ENCODE data around the gene NTM. TPM values are rescaled to one million over a fixed set of nuclear protein-coding genes. Genes with fewer than 3 reads are reported as not detected.

Gene NTM
- total and polyA plus RNA-seq, 2 experiments from 2014 or later: 2.2 to 4.9 TPM

DNA sequence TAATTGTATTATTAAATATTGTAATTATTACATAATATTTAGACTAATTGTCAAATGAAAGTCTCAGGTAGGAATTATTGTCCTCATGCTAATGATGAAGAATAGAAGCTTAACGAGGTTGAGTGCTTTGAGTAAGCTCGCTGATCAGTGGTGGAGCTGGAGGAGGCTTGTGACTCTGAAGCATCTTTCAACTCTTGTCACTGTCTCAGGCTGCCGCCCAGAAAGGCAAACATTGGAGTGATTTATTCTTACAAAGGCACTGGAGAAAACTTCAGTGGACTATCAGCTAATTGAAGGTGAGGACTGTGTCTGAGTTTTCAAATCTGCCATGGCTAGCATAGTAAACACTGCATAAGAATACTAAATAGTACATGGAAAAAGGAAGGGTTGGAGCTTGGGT, 595.1 kb downstream of the NTM start:
- H3K27me3 ChIP-seq: peaks cover 4% of the 10 kb centered on the region
- no peak overlapping the region for H3K4me3 ChIP-seq
- no peak overlapping the region for H3K27ac ChIP-seq
- 76% methylated on average over 3 of the region's 3 CpGs for WGBS (ENCODE audit: low lambda C conversion rate, missing lambda C conversion rate)
- no peaks in the 10 kb centered on the region for H4K20me1 ChIP-seq (ENCODE audit: insufficient read depth, poor library complexity, severe bottlenecking)
- H3K4me2 ChIP-seq: no peak overlapping the region
- no peaks in the 10 kb centered on the region for H3K79me2 ChIP-seq
- TF ChIP-seq, protein P1, sequence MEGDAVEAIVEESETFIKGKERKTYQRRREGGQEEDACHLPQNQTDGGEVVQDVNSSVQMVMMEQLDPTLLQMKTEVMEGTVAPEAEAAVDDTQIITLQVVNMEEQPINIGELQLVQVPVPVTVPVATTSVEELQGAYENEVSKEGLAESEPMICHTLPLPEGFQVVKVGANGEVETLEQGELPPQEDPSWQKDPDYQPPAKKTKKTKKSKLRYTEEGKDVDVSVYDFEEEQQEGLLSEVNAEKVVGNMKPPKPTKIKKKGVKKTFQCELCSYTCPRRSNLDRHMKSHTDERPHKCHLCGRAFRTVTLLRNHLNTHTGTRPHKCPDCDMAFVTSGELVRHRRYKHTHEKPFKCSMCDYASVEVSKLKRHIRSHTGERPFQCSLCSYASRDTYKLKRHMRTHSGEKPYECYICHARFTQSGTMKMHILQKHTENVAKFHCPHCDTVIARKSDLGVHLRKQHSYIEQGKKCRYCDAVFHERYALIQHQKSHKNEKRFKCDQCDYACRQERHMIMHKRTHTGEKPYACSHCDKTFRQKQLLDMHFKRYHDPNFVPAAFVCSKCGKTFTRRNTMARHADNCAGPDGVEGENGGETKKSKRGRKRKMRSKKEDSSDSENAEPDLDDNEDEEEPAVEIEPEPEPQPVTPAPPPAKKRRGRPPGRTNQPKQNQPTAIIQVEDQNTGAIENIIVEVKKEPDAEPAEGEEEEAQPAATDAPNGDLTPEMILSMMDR (IDR thresholded peaks at IDR 0.05; ENCODE audit: poor library complexity): no peak
- no peak for TF ChIP-seq EZH2 (IDR thresholded peaks at IDR 0.05; ENCODE audit: borderline replicate concordance)
- no peak for TF ChIP-seq EZH2phosphoT487 (IDR thresholded peaks at IDR 0.05; ENCODE audit: low read depth, severe bottlenecking, unreplicated experiment)
- no peaks in the 10 kb centered on the region for H3K4me1 ChIP-seq (ENCODE audit: insufficient read depth)
- H3K9me2 ChIP-seq (replicated peaks; ENCODE audit: insufficient read depth): no peaks in the 10 kb centered on the region
- H3K36me3 ChIP-seq (replicated peaks; ENCODE audit: insufficient read depth, low read depth): no peaks in the 10 kb centered on the region
- H3K9me3 ChIP-seq (ENCODE audit: low read depth): no peaks in the 10 kb centered on the region
- H2AFZ ChIP-seq: no peak overlapping the region
- no peak for DNase-seq (ENCODE audit: low spot score)

DNA sequence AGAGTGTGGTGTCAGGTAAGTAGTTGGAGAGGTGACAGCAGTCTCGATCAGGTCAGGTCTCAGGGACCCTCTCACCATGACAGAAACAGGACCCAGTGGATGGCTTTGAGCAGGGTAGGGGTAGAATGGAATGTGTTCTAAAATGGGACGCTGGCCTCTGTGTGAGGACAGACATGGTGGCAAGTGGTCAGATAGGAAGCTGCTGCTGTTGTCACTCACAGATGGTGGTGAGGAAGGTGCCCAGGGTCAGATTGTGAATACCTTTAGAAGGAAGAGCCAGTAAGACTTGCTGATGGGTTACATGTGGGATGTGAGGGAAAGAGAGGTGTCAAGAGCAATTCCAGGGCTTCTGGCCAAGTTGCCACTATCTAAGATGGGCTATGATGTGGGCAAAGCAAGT, 596.3 kb downstream of the NTM start:
- H3K27me3 ChIP-seq: peaks cover 4% of the 10 kb centered on the region
- no peak overlapping the region for H2AFZ ChIP-seq
- no peaks in the 10 kb centered on the region for H3K9me3 ChIP-seq (ENCODE audit: low read depth)
- no peak overlapping the region for H3K4me3 ChIP-seq
- H3K36me3 ChIP-seq (replicated peaks; ENCODE audit: insufficient read depth, low read depth): no peaks in the 10 kb centered on the region
- WGBS (ENCODE audit: low lambda C conversion rate, missing lambda C conversion rate): 92% methylated on average over 2 of the region's 2 CpGs
- DNase-seq (ENCODE audit: low spot score): no peak
- H3K9me2 ChIP-seq (replicated peaks; ENCODE audit: insufficient read depth): no peaks in the 10 kb centered on the region
- no peaks in the 10 kb centered on the region for H3K79me2 ChIP-seq
- H4K20me1 ChIP-seq (ENCODE audit: insufficient read depth, poor library complexity, severe bottlenecking): no peaks in the 10 kb centered on the region
- H3K27ac ChIP-seq: no peak overlapping the region
- TF ChIP-seq EZH2phosphoT487 (IDR thresholded peaks at IDR 0.05; ENCODE audit: low read depth, severe bottlenecking, unreplicated experiment) (no peak), EZH2 (IDR thresholded peaks at IDR 0.05; ENCODE audit: borderline replicate concordance) (no peak)
- H3K4me1 ChIP-seq (ENCODE audit: insufficient read depth): no peaks in the 10 kb centered on the region
- H3K4me2 ChIP-seq: no peak overlapping the region

DNA sequence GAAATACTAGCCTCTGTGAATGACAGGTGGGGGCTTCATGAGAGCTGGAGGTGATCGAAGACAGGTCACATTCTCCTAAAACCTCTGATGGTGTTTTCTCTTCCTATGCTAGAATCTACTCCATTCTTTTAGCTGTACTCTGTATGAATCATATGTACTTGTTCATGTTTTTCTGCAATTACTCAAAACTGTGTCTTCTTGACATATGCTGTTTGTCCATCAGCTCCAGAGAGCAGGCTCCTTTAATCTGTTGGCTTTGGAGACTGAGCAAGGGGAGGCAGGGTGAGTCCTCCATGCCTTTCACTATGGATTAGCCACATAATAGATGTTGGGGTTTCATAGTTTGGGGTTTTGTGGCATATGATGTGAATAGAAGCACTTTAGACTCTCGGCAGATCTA, 598.8 kb downstream of the NTM start:
- Histone ChIP-seq H2AFZ (no peak overlapping the region), H3K9me2 (replicated peaks; ENCODE audit: insufficient read depth) (no peaks in the 10 kb centered on the region), H3K4me3 (no peak overlapping the region), H3K36me3 (replicated peaks; ENCODE audit: insufficient read depth, low read depth) (no peaks in the 10 kb centered on the region), H3K79me2 (no peaks in the 10 kb centered on the region), H4K20me1 (ENCODE audit: insufficient read depth, poor library complexity, severe bottlenecking) (no peaks in the 10 kb centered on the region), H3K4me2 (no peak overlapping the region), H3K4me1 (ENCODE audit: insufficient read depth) (no peaks in the 10 kb centered on the region), H3K27me3 (peaks cover 4% of the 10 kb centered on the region), H3K9me3 (ENCODE audit: low read depth) (no peaks in the 10 kb centered on the region), H3K27ac (no peak overlapping the region)
- DNase-seq (ENCODE audit: low spot score): no peak
- WGBS (ENCODE audit: low lambda C conversion rate, missing lambda C conversion rate): 94% methylated on average over 2 of the region's 2 CpGs
- TF ChIP-seq EZH2 (IDR thresholded peaks at IDR 0.05; ENCODE audit: borderline replicate concordance) (no peak), EZH2phosphoT487 (IDR thresholded peaks at IDR 0.05; ENCODE audit: low read depth, severe bottlenecking, unreplicated experiment) (no peak)
- TF ChIP-seq, protein P1 (IDR thresholded peaks at IDR 0.05; ENCODE audit: poor library complexity): no peak

DNA sequence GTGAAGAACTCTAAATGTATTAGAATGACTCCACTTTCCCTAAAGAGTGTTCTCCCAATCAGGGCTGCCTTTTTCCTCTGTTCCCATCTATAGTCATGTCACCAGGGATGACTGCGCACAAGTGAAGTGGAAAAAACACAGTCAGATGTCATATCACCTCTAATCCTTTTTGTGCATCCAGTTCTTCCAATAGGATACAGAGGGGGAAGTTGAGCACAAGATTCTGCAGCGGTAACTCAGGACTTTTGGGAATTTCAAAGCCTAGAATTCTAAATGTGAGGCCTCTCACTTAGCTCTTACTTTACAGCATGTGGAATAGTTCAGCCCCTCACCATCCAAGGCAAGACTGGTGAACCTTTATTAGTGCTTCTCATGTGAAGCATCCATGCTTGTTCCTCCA, 602.6 kb downstream of the NTM start:
- Histone ChIP-seq H3K36me3 (replicated peaks; ENCODE audit: insufficient read depth, low read depth) (no peaks in the 10 kb centered on the region), H3K4me3 (no peak overlapping the region), H4K20me1 (ENCODE audit: insufficient read depth, poor library complexity, severe bottlenecking) (no peaks in the 10 kb centered on the region), H3K9me3 (ENCODE audit: low read depth) (no peaks in the 10 kb centered on the region), H3K27ac (no peak overlapping the region), H2AFZ (no peak overlapping the region), H3K4me1 (ENCODE audit: insufficient read depth) (no peaks in the 10 kb centered on the region), H3K4me2 (no peak overlapping the region), H3K27me3 (no peaks in the 10 kb centered on the region), H3K79me2 (no peaks in the 10 kb centered on the region), H3K9me2 (replicated peaks; ENCODE audit: insufficient read depth) (no peaks in the 10 kb centered on the region)
- TF ChIP-seq EZH2phosphoT487 (IDR thresholded peaks at IDR 0.05; ENCODE audit: low read depth, severe bottlenecking, unreplicated experiment): no peak
- TF ChIP-seq, protein P1 (IDR thresholded peaks at IDR 0.05; ENCODE audit: poor library complexity): no peak
- no peak for TF ChIP-seq EZH2 (IDR thresholded peaks at IDR 0.05; ENCODE audit: borderline replicate concordance)
- 93% methylated on average over 2 of the region's 2 CpGs for WGBS (ENCODE audit: low lambda C conversion rate, missing lambda C conversion rate)
- no peak for DNase-seq (ENCODE audit: low spot score)

All from hepatocyte (in vitro differentiated cells).